Karpas-422 (cell line): ENCODE measurements around the gene CX3CL1. TPM values are rescaled to one million over a fixed set of nuclear protein-coding genes. Genes with fewer than 3 reads are reported as not detected.

Source experiments
- DNase-seq: peaks from one replicate; pipeline ENCODE4 v3.0.0-alpha.2; 2015
- H2AFZ ChIP-seq: fragments of 200-600 bp; sonication (generic); 2 replicates; pipeline ENCODE4 v1.6.1; 2014; ENCODE audit warnings: antibody characterized with exemption, low read length, mixed read lengths
- H3K27ac ChIP-seq: fragments of 200-600 bp; sonication (generic); 2 replicates; pipeline ENCODE4 v1.5.1; 2014; ENCODE audit warnings: mild to moderate bottlenecking, low read length, moderate library complexity
- H3K27me3 ChIP-seq: fragments of 200-600 bp; sonication (generic); 2 replicates; pipeline ENCODE4 v1.6.1; 2014; ENCODE audit warnings: low read length, mixed read lengths
- H3K36me3 ChIP-seq: fragments of 200-600 bp; sonication (generic); 2 replicates; pipeline ENCODE4 v1.6.1; 2014; ENCODE audit warnings: low read length, mixed read lengths; ENCODE audit not compliant: insufficient read depth
- H3K4me1 ChIP-seq: fragments of 200-600 bp; sonication (generic); 2 replicates; pipeline ENCODE4 v1.6.1; 2014; ENCODE audit warnings: mild to moderate bottlenecking, low read length, mixed read lengths
- H3K4me2 ChIP-seq: fragments of 200-600 bp; sonication (generic); 2 replicates; pipeline ENCODE4 v1.6.1; 2014; ENCODE audit warnings: low read length, low read depth, mild to moderate bottlenecking; ENCODE audit not compliant: poor library complexity, severe bottlenecking
- H3K4me3 ChIP-seq: fragments of 200-600 bp; sonication (generic); 2 replicates; pipeline ENCODE4 v1.5.1; 2014; ENCODE audit warnings: mild to moderate bottlenecking, antibody characterized with exemption, low read length, mixed read lengths
- H3K79me2 ChIP-seq: fragments of 200-600 bp; sonication (generic); 2 replicates; pipeline ENCODE4 v1.6.1; 2014; ENCODE audit warnings: mild to moderate bottlenecking, low read length, mixed read lengths
- H3K9ac ChIP-seq: fragments of 200-600 bp; sonication (generic); 2 replicates; pipeline ENCODE4 v1.6.0; 2014; ENCODE audit warnings: low read length
- H3K9me2 ChIP-seq: fragments of 200-600 bp; sonication (generic), shearing (Covaris generic); replicated peaks from 2 replicates; pipeline ENCODE4 v1.6.0; 2014; ENCODE audit warnings: mild to moderate bottlenecking, low read length, moderate library complexity; ENCODE audit not compliant: insufficient read depth
- H3K9me3 ChIP-seq: fragments of 300-700, 200-600 bp; sonication (generic); 2 replicates; pipeline ENCODE4 v1.6.1; 2014; ENCODE audit warnings: low read length, mixed read lengths
- H4K20me1 ChIP-seq: fragments of 200-600 bp; sonication (generic); 2 replicates; pipeline ENCODE4 v1.6.1; 2014; ENCODE audit warnings: mild to moderate bottlenecking, antibody characterized with exemption, low read length, low read depth; ENCODE audit not compliant: insufficient read depth
- total RNA-seq: library from RNA; depleted of rRNA; stranded (reverse); fragments of >200 nt; shearing (Covaris generic); gene quantifications from 2 replicates; pipeline ENCODE4 v1.2.3, GENCODE V29; 2014; ENCODE audit warnings: low replicate concordance

Gene CX3CL1
- total RNA-seq, 1 experiment from 2014 or later, result not detected

- Histone ChIP-seq H3K4me2 (peak overlapping the region; percentile 13), H3K9me3 (no peaks in the 10 kb centered on the region), H3K36me3 (no peaks in the 10 kb centered on the region), H3K27ac (no peak overlapping the region), H3K9ac (no peak overlapping the region), H2AFZ (no peak overlapping the region), H3K9me2 (no peaks in the 10 kb centered on the region), H3K79me2 (no peaks in the 10 kb centered on the region), H3K4me3 (no peak overlapping the region), H3K4me1 (peaks cover 9% of the 10 kb centered on the region), H3K27me3 (no peaks in the 10 kb centered on the region), H4K20me1 (0 out of 2 replicates have a peak, but pooled peaks cover 4% of the 10 kb centered on the region)
- peak; percentile 85 for DNase-seq
Measured at GRCh38 chr16:57349212-57350031, 22.9 kb upstream of the CX3CL1 start.

- Histone ChIP-seq H3K4me1 (peaks cover 9% of the 10 kb centered on the region), H2AFZ (no peak overlapping the region)
Measured at GRCh38 chr16:57352636-57353047, 19.6 kb upstream of the CX3CL1 start.

GRCh38 chr16:57354311-57354710, 18.0 kb upstream of the CX3CL1 start:
- DNase-seq, result no peak
- no peaks in the 10 kb centered on the region for H3K9me3 ChIP-seq
- no peak overlapping the region for H2AFZ ChIP-seq
- no peaks in the 10 kb centered on the region for H3K36me3 ChIP-seq
- H3K9ac ChIP-seq, result no peak overlapping the region
- no peaks in the 10 kb centered on the region for H3K79me2 ChIP-seq
- no peaks in the 10 kb centered on the region for H4K20me1 ChIP-seq
- H3K9me2 ChIP-seq, result no peaks in the 10 kb centered on the region
- no peaks in the 10 kb centered on the region for H3K27me3 ChIP-seq
- H3K27ac ChIP-seq, result no peak overlapping the region
- peaks cover 2% of the 10 kb centered on the region for H3K4me1 ChIP-seq
- H3K4me2 ChIP-seq, result no peak overlapping the region
- no peak overlapping the region for H3K4me3 ChIP-seq

More at GRCh38 chr16:57352636-57353047, 19.6 kb upstream of the CX3CL1 start:
- Histone ChIP-seq H4K20me1 (0 out of 2 replicates have a peak, but pooled peaks cover 4% of the 10 kb centered on the region), H3K4me2 (no peak overlapping the region), H3K36me3 (no peaks in the 10 kb centered on the region), H3K27ac (no peak overlapping the region), H3K9me3 (no peaks in the 10 kb centered on the region), H3K79me2 (no peaks in the 10 kb centered on the region), H3K27me3 (no peaks in the 10 kb centered on the region), H3K9ac (no peak overlapping the region), H3K4me3 (no peak overlapping the region), H3K9me2 (no peaks in the 10 kb centered on the region)
- DNase-seq, result no peak

GRCh38 chr16:57355898-57356414, 16.3 kb upstream of the CX3CL1 start:
- H3K9me2 ChIP-seq, result no peaks in the 10 kb centered on the region
- no peak overlapping the region for H3K4me3 ChIP-seq
- DNase-seq, result no peak
- H3K9me3 ChIP-seq, result no peaks in the 10 kb centered on the region
- H3K9ac ChIP-seq, result no peak overlapping the region
- H2AFZ ChIP-seq, result no peak overlapping the region
- H3K79me2 ChIP-seq, result no peaks in the 10 kb centered on the region
- H3K4me1 ChIP-seq, result no peaks in the 10 kb centered on the region
- no peaks in the 10 kb centered on the region for H3K36me3 ChIP-seq
- no peaks in the 10 kb centered on the region for H3K27me3 ChIP-seq
- no peak overlapping the region for H3K27ac ChIP-seq
- H4K20me1 ChIP-seq, result no peaks in the 10 kb centered on the region
- H3K4me2 ChIP-seq, result no peak overlapping the region

- Histone ChIP-seq H4K20me1 (no peaks in the 10 kb centered on the region), H3K9ac (no peak overlapping the region), H3K9me2 (no peaks in the 10 kb centered on the region), H3K79me2 (no peaks in the 10 kb centered on the region), H2AFZ (no peak overlapping the region), H3K27ac (no peak overlapping the region), H3K4me3 (no peak overlapping the region), H3K9me3 (no peaks in the 10 kb centered on the region), H3K27me3 (no peaks in the 10 kb centered on the region), H3K36me3 (no peaks in the 10 kb centered on the region), H3K4me2 (no peak overlapping the region), H3K4me1 (no peaks in the 10 kb centered on the region)
- no peak for DNase-seq
Measured at GRCh38 chr16:57356547-57356946, 15.7 kb upstream of the CX3CL1 start.

- Histone ChIP-seq H3K27me3 (no peaks in the 10 kb centered on the region), H4K20me1 (no peaks in the 10 kb centered on the region), H3K9me2 (no peaks in the 10 kb centered on the region), H3K27ac (no peak overlapping the region), H3K4me3 (no peak overlapping the region), H3K4me1 (no peaks in the 10 kb centered on the region), H3K9ac (no peak overlapping the region), H3K9me3 (no peaks in the 10 kb centered on the region), H3K36me3 (no peaks in the 10 kb centered on the region), H2AFZ (no peak overlapping the region), H3K79me2 (no peaks in the 10 kb centered on the region), H3K4me2 (no peak overlapping the region)
- no peak for DNase-seq
Measured at GRCh38 chr16:57357330-57358085, 14.8 kb upstream of the CX3CL1 start.

GRCh38 chr16:57358086-57358420, 14.2 kb upstream of the CX3CL1 start:
- no peak overlapping the region for H2AFZ ChIP-seq
- H3K4me3 ChIP-seq, result no peak overlapping the region
- H3K9me3 ChIP-seq, result no peaks in the 10 kb centered on the region
- no peak overlapping the region for H3K27ac ChIP-seq
- H3K4me1 ChIP-seq, result no peaks in the 10 kb centered on the region
- no peak overlapping the region for H3K4me2 ChIP-seq
- H3K9ac ChIP-seq, result no peak overlapping the region
- no peaks in the 10 kb centered on the region for H3K36me3 ChIP-seq
- no peaks in the 10 kb centered on the region for H4K20me1 ChIP-seq
- H3K27me3 ChIP-seq, result no peaks in the 10 kb centered on the region
- no peaks in the 10 kb centered on the region for H3K79me2 ChIP-seq
- no peaks in the 10 kb centered on the region for H3K9me2 ChIP-seq
- DNase-seq, result no peak

GRCh38 chr16:57358527-57359095, 13.7 kb upstream of the CX3CL1 start, which contains the start of gene CCL22:
Gene CCL22 (plus strand): TSS chr16:57358783. CDS start chr16:57358817, 34 bp downstream.
- H3K4me3 ChIP-seq, result no peak within 1 kb of the TSS
- no peak within 1 kb of the TSS for H2AFZ ChIP-seq
- H3K36me3 ChIP-seq, result no peaks in the 10 kb centered on the region
- no peaks in the 10 kb centered on the region for H3K27me3 ChIP-seq
- no peaks in the 10 kb centered on the region for H3K4me1 ChIP-seq
- no peaks in the 10 kb centered on the region for H3K9me2 ChIP-seq
- H3K79me2 ChIP-seq, result no peaks in the 10 kb centered on the region
- H3K9me3 ChIP-seq, result no peaks in the 10 kb centered on the region
- peak; percentile 44 for DNase-seq
- H3K27ac ChIP-seq, result no peak within 1 kb of the TSS
- H4K20me1 ChIP-seq, result no peaks in the 10 kb centered on the region
- H3K4me2 ChIP-seq, result no peak within 1 kb of the TSS
- no peak within 1 kb of the TSS for H3K9ac ChIP-seq
